ENCODE results near the gene KRTAP9-7. TPM values are rescaled to one million over a fixed set of nuclear protein-coding genes. Genes with fewer than 3 reads are reported as not detected.

KRTAP9-7 gene
- total and polyA plus RNA-seq, 2 of the 4 experiments (the other 2 are of a cell fraction), result not detected

GRCh38 chr17:41308251-41308917 lies 32.9 kb downstream of the KRTAP9-7 start:
- no peak for TF ChIP-seq FOS (IDR thresholded peaks at IDR 0.05; ENCODE audit: low read depth, low read length)
- TF ChIP-seq NFE2L2 (IDR thresholded peaks at IDR 0.05; ENCODE audit: low read depth, low read length), result no peak
- no peak for TF ChIP-seq SMC3 (IDR thresholded peaks at IDR 0.05; ENCODE audit: low read depth, low read length)
- TF ChIP-seq CTCF (conservative IDR thresholded peaks at IDR 0.05; ENCODE audit: low read depth, low read length), result no peak
- no peak for TF ChIP-seq RFX5 (IDR thresholded peaks at IDR 0.05; ENCODE audit: low read depth, low read length)
- TF ChIP-seq BHLHE40 (IDR thresholded peaks at IDR 0.05; ENCODE audit: low read depth, low read length), result no peak
- TF ChIP-seq MAZ (IDR thresholded peaks at IDR 0.05; ENCODE audit: borderline replicate concordance, low read depth, low read length), result no peak
- TF ChIP-seq USF2 (IDR thresholded peaks at IDR 0.05; ENCODE audit: low read depth, low read length), result no peak
- no peak for TF ChIP-seq MAFK (IDR thresholded peaks at IDR 0.05; ENCODE audit: low read depth, low read length)
- TF ChIP-seq POLR2A (IDR thresholded peaks at IDR 0.05; ENCODE audit: low read depth, low read length), result no peak
- no peak for TF ChIP-seq ELK1 (IDR thresholded peaks at IDR 0.05; ENCODE audit: borderline replicate concordance, low read depth, low read length)
- TF ChIP-seq MXI1 (IDR thresholded peaks at IDR 0.05; ENCODE audit: borderline replicate concordance, low read depth, low read length), result no peak
- no peak for TF ChIP-seq CEBPB (IDR thresholded peaks at IDR 0.05; ENCODE audit: low read depth, low read length)
- no peak for TF ChIP-seq RAD21 (IDR thresholded peaks at IDR 0.05; ENCODE audit: low read length)
- no peak for TF ChIP-seq RCOR1 (IDR thresholded peaks at IDR 0.05; ENCODE audit: insufficient replicate concordance, low read length)
- Histone ChIP-seq H2BK120ac (ENCODE audit: low read depth, low read length) (no peak overlapping the region), H3K18ac (ENCODE audit: low read depth, low read length) (no peak overlapping the region), H3K9ac (ENCODE audit: low read depth, low read length) (no peak overlapping the region), H3K23ac (ENCODE audit: low read depth, low read length) (no peak overlapping the region), H4K91ac (ENCODE audit: insufficient read depth, low read depth, low read length) (peak overlapping the region; percentile 32; the same call in 1 of the 2 replicates), H2AK9ac (replicated peaks; ENCODE audit: low read depth, low read length, poor library complexity) (no peak overlapping the region), H2BK15ac (ENCODE audit: low read depth, low read length) (no peak overlapping the region), H4K8ac (ENCODE audit: low read depth in 2 of 2, low read length in 2 of 2) (no peak overlapping the region), H3K27ac (ENCODE audit: insufficient read depth, low read length) (no peak overlapping the region), H2AK5ac (ENCODE audit: low read depth, low read length) (0 out of 2 replicates have a peak overlapping the region, but pooled peaks have one; percentile 37), H3K79me1 (ENCODE audit: low read depth in 1 of 2, low read length in 2 of 2) (no peaks in the 10 kb centered on the region), H2AFZ (replicated peaks; ENCODE audit: low read length, poor library complexity) (peak overlapping the region; percentile 64), H3K4me1 (ENCODE audit: control insufficient read depth, insufficient read depth, low read length) (no peaks in the 10 kb centered on the region), H3K56ac (ENCODE audit: extremely low read depth, insufficient read depth, low read length) (no peak overlapping the region), H3K4ac (ENCODE audit: low read depth, low read length) (no peak overlapping the region), H3K4me2 (ENCODE audit: low read depth, low read length) (no peak overlapping the region), H2BK20ac (ENCODE audit: low read depth, low read length) (no peak overlapping the region), H3K27me3 (ENCODE audit: control insufficient read depth, insufficient read depth, low read length) (peaks cover 8% of the 10 kb centered on the region), H3K4me3 (ENCODE audit: insufficient read depth, low read depth, low read length) (no peak overlapping the region), H3K9me1 (ENCODE audit: insufficient read depth, low read length) (no peaks in the 10 kb centered on the region; the same call in 1 of the 2 replicates), H4K20me1 (ENCODE audit: insufficient read depth, low read length) (no peaks in the 10 kb centered on the region), H3K36me3 (ENCODE audit: control insufficient read depth, insufficient read depth, low read length) (no peaks in the 10 kb centered on the region), H2BK5ac (ENCODE audit: low read depth, low read length, poor library complexity, severe bottlenecking) (no peak overlapping the region), H4K5ac (ENCODE audit: low read depth, low read length) (no peak overlapping the region), H3K14ac (replicated peaks; ENCODE audit: low read depth, low read length) (no peak overlapping the region), H3K9me3 (ENCODE audit: control insufficient read depth, insufficient read depth, low read length) (no peaks in the 10 kb centered on the region)
- BruUV-seq (replicated peaks), result no TSS peak
- POLR2A ChIA-PET (ENCODE audit: unreplicated experiment), result no interaction called here
- DNase-seq, result no peak
- ATAC-seq (ENCODE audit: low read depth), result no peak
- dilution Hi-C loops (cut with HindIII; ENCODE audit: low sequenced_read_pairs, unreplicated experiment), result no loop called here
- 44% methylated on average over 8 of the region's 10 CpGs; no CpG with 5 or more reads in 1 of the 2 experiments for WGBS, 2 experiments (ENCODE audit: extremely low coverage in 2 of 2, insufficient read length in 1 of 2)
- intact Hi-C loops (cut with micrococcal nuclease), result no loop called here
- CTCF ChIA-PET, result interaction anchor here (1.1 kb wide), 1 partner anchor 14 kb away, joined by 3 read pairs; no protein-coding TSS in a partner anchor
- in situ Hi-C loops (cut with MboI; ENCODE audit: low sequenced_read_pairs), result no loop called here
